ENCODE results near the gene CFAP206. TPM values are rescaled to one million over a fixed set of nuclear protein-coding genes. Genes with fewer than 3 reads are reported as not detected.

CFAP206 gene, protein sequence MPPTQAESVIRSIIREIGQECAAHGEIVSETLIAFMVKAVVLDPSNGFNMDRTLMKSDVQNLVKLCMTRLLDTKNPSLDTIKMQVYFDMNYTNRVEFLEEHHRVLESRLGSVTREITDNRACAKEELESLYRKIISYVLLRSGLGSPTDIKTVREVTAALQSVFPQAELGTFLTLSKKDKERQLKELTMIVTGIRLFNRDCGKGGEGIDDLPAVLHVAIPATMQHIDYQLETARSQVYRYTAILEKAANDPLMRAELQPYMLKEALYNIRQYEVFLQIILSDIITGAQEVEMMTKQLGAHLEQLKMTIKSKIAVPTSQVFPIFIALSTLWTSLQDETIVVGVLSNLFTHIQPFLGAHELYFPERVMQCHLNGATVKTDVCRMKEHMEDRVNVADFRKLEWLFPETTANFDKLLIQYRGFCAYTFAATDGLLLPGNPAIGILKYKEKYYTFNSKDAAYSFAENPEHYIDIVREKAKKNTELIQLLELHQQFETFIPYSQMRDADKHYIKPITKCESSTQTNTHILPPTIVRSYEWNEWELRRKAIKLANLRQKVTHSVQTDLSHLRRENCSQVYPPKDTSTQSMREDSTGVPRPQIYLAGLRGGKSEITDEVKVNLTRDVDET
- total RNA-seq (2014; rRNA removed; shearing (Covaris generic)), result 0.12 TPM in 1 of 2 replicates, not detected in the other

DNA sequence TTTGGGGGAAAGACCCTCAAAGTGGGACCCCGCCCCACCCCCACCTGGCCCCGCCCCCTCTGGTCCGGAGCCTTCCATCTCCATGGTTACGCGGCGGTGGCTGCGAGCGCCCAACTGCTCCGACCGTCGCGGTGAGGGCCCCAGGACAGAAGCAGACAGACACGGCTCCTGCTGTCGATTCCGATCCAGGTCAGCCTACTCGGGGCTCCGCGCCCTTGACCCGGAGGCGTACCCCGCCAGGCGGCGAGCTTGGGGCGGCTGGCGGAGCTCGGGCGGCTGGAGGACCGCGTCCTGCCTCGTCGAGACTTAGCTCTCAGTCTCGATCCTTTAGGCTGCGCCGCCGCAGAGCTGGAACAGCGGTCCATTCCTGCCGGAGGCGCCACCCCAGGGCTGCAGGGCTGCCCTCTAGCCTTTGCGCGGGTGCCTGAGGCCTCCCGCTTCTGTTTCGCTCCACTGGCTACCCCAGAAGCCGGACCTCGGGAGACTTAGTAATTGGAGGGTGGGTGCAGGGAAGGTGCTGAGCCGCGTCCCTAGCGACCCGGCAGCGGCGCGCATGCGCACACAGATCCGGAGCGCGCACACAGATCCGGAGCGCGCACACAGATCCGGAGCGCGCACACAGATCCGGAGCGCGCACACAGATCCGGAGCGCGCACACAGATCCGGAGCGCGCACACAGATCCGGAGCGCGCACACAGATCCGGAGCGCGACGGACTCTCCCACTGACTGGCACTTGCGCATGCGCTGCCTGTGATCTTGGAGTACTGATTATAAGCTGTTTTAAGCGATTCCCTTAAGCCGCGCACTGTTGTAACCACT is at the start of gene CFAP206:
Gene CFAP206, plus strand, starts transcription at position 72 of the 820 bp plus-strand sequence. CDS start 1,868 bp downstream, outside the sequence.
- DNase-seq (ENCODE audit: low read depth), result peak; percentile 76

DNA sequence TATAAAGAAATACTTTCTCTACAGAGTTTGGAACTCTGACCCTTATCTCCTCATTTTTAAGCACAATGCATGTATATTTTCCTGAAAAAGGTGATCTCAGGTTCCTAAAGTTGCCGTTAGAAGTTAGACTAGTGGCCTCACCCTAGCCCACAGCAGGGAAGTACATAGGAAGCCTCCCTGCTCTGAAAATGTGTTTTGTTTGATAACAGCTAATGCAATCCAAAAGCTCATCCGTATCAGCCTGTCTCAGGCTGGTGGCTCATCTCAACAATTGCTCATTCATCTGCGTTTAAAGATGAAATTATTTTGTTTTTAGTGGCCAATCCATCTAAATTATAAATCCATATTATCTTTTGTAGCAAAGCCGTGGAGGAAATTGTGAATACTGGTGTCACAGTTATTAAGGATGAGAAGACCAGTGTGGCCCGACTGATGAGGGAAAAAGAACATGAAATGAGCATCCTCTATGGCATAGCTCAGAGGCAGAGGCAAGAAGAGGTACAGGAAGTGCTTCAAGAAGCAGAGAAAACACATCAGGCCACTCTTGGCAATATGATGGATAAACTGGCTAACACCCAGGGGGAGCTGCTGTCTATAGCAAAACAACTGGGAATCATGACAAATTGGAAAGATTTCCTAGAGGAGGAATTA is 43.0 kb upstream of the CFAP206 start:
- DNase-seq (ENCODE audit: low read depth), result no peak

DNA sequence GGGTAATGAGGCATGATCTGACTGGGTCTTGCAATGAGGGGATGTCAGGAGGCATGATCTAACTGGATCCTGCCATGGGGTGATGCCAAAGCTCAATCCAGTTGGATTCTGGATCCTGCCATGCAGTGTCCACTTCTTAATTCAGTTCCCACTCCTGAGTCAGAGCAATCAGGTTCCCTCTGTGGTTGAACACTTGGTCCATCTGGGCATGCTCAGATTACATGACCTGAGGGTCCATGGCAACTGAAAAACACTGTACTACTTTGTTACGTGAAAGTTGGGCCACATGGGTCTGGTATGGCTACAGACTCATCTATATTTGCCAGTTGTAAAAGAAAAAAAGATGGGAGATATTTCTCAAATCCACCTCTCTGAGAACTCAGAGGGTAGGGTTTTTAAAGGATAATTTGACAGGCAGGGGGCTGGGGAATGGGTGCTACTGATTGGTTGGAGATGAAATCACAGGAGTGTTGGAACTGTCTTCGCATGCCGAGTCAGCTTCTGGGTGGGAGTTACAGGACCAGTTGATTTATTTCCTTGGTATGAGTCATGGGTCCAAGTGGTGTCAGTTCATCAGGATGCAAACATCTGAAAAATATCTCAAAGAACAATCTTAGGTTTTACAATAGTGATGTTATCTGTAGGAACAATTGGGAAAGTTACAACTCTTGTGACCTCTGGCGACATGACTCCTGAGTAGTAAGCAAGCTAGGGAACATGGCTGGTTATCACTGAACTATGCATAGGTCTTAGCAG is 41.5 kb upstream of the CFAP206 start:
- peak; percentile 53 for DNase-seq (ENCODE audit: low read depth)

DNA sequence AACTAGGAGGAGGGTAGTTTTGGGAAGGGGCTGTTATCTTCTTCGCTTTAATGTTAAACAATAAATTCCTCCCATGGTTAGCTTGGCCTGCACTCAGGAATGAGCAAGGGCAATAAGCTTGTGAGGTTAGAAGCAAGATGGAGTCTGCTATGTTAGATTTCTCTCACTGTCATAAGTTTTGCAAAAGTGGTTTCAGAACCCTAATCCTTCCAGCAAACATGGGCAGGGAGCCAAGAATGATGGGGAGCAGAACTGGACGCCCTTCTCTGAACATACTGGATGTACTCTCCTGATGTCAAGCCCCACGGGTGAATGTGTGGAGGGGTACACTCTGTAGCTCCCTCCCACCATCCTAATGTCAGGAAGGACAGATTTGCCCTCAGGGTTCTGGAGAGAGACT is 40.9 kb upstream of the CFAP206 start:
- DNase-seq (ENCODE audit: low read depth), result no peak

DNA sequence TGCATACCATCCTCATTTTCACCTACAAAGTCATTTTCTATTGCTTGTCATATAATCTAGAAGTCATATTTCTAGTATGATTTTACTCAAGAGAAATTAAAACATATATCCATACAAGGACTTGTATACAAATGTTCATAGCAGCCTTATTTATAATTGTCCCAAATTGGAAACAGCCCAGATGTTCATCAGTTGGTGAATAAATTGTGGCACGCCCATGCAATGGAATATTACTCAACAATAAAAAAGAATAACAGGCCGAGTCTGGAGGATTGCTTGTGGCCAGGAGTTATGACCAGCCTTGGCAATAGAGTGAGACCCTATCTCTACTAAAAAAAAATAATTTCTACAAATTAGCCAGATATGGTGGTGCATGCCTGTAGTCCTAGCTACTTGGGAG is 34.4 kb upstream of the CFAP206 start:
- no peak for DNase-seq (ENCODE audit: low read depth)

DNA sequence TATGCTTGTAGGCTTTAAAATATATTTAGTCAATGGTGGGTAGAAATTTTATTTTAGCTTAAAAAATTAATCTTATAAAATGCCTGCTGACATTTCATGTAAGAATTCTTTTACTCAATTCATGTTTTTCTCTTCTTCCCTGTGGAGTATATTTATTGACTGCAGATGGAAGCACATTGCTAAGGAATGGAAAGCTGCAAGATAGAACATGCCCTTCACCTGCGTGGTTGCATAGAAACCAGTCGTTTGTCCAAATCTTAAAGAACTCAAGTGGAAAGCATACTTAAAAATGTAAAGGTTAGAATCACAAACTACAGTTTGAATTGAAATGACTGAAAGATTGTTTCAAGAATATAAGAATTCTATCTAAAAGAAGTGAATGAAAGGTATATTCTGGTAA is 32.5 kb upstream of the CFAP206 start:
- DNase-seq (ENCODE audit: low read depth), result no peak

DNA sequence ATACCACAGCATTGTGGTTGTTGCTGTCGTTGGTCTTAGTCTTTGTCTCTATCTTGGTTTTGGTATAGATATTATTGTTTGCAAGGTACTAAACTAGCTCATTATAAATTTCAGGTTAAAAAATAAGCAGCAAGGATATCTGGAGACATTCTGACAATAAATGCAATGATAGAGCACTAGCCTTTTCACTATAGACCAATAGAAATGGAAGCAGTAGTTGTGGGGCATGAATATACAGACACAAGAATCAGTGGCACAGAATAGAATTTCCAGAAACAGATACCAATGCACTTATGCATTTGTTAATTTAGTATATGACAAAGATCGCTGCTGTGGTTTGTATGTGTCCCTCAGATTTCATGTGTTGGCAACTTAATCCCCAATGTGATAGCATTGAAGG is 31.1 kb upstream of the CFAP206 start:
- no peak for DNase-seq (ENCODE audit: low read depth)

DNA sequence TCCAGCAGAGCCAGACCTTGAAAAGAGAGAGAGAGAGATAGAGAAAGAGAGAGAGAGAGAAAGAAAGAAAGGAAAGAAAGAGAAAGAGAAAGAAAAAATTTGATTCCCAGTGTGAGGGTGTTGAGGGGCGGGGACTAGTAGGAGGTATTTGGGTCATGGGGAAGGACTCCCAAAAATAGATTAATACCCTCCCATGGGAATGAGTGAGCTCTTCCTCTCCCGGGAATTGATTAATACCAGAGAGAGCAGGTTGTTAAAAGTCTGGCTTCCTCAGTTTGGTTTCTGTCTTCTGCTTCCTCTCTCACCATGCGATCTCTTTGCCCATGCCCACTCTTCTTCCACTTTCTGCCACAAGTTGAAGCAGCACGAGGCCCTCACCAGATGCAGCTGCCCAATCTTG is 28.8 kb upstream of the CFAP206 start:
- DNase-seq (ENCODE audit: low read depth), result no peak

DNA sequence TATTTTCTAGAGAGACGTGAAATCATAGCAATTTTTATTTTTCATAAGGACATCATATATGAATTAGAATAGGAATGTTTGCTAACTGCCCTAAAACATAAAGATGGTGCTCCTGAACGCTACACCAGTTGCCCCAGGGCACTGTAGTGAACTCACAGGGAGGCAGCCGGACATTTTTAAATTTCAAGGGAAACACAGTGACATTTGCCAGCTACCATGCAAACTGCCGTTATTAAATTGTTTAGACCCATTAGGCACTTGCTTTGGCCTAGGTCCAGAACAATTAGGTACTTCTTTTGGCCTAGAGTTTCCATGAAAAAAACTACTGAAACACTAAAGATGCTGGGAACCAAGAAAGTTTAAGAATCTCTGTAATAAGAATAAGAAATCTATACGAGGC is 24.9 kb upstream of the CFAP206 start:
- DNase-seq (ENCODE audit: low read depth), result no peak

DNA sequence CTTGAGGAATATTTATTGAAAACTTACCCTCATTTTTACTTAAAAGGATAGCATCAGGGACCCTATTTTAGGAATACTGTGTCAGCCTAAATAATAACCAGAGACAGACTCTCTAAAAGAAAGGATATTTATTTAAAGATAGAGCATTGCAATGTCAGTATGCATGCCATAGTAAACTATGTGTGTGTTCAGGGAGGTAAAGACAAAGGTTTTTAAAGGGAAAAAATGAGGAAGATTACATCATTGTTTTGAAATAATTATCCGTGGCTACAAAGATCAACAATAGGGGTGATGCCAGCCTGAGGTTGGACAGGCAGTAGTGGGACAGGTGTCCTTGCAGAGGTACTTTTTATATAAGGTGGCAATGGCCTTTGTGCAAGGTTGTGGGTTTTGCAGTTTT is 23.7 kb upstream of the CFAP206 start:
- no peak for DNase-seq (ENCODE audit: low read depth)

DNA sequence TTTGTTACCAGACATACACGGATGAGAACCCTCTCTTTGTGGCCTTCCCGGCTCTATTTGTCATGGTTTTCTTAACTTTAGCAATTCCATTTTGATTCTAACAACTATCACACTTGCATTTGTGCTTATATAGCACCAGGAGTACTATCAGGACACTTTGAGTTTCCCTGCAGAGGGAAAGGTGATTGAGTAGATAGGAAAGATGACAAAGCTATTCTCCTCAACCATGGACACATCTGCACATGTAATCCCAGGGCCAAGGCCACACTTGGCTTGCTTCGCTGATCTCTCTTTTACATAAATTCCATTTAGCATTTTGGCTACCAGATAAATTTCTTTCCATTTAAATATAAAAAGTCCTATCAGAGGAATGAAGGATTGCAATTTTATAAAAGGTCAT is 23.3 kb upstream of the CFAP206 start:
- DNase-seq (ENCODE audit: low read depth), result no peak

DNA sequence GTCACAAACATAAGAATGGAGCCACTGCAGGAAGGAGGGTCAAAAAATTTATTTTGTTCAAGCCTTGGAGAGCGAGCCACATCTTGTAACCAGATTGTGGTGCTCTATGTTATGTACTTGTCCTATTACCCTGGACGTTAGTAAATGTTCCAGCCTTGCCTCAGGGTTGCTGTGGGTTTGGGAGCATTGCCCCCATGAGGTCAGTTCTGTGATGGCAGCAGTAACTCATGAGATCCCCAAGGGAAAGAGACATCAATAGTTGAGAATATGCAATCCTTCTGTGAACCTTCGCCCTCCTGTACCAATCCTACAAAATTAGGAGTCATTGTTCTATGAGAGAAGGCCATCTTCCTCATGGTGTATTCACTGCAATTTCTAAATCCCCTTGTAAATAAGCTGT is 16.4 kb upstream of the CFAP206 start:
- peak; percentile 37 for DNase-seq (ENCODE audit: low read depth)

DNA sequence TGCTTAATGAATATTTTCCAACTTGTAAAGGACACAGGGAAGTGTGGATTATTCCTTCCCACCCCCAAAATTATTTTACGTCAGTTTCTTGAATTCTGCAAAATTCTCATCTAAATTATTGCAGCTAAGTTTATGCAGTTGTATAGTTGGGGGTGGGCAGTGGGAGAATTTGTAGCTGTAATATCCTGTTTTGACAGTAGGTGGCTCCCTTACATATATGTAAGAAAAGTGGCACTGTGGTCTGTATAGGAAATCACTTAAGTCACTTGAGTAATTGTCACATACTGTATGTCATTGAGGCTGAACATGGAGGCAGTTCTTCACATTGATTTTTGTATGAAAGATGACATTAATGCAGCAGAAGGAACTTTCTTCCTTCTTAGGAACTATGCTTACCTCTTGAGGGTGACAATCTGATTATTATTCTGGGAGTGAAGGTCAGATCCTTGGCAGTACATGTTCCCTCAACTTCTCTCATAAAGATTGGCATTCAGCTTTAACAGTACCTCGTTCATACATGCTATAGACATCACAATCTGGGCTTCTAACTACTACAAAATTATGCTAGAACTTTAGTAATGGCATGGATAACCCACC is 14.6 kb upstream of the CFAP206 start:
- peak; percentile 60 for DNase-seq (ENCODE audit: low read depth)

DNA sequence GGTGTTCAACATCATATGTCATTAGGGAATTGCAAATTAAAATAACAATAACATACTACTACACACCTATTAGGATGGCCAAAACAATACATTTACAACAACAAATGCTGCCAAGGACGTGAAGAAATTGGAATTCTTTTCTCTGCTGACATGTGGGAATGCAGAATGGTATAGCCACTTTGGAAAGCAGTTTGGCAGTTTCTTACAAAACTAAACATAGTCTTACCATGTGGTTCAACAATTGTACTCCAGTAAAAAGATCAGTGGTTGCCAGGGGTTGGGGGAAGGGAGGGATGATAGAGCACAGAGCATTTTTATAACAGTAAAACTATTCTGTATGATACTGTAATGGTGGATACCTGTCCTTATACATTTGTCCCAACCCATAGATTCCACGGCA is 12.3 kb upstream of the CFAP206 start:
- DNase-seq (ENCODE audit: low read depth), result no peak

DNA sequence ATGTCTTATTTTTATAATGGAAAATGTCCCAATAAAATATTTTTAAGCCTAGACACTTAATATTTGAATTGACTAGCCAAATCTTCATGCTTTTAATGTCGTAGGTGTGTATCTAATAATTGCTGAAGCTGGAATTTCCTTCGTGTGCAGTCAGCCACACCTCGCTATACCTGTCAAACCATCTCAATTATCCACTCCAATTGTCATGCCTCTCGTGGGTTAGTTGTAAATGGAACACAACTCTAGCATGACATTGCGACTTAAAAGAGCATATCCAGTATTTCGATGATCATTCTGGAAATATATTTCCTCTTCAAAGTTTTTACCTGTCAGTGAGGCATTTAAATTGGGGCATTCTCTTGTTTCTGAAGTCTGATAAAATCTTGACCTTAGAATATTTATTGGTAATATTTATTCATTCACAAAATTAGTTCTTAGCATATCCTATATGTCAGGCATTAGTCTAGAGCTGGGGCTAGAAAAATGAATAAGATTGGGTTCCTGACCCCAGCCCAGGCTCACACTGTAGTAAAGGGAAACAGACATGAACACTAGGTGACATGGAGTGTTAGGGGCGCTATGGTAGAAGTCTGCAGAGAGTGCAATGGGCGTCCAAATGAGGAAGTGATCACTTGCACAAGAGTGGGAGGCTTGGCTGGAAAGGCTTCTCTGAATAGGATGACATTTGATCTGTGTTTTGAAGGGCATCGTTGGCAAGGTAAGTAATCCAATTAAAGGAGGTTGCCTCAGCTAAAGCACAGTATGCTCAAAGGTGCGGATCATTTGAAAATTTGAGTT is 11.0 kb upstream of the CFAP206 start:
- DNase-seq (ENCODE audit: low read depth), result no peak

DNA sequence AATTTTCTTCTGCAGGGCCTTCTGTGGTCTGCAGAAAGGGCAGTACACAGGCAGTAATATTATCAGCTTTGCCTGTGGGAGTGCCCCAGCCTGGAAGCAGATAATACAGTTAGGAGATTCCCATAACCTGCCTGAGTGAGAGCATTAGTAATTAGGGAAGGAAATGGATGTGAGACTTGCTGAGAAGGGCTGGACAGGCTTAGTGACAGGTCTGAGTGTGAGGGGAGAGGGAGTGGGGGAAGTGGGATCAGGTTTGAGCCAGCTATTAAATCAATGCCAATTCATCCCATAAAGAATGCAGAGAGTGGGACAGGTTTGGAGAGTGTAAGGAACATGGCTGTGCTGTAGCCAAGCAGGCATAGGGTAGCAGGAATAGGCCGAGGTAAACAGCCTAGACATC is 10.1 kb upstream of the CFAP206 start:
- DNase-seq (ENCODE audit: low read depth), result no peak

DNA sequence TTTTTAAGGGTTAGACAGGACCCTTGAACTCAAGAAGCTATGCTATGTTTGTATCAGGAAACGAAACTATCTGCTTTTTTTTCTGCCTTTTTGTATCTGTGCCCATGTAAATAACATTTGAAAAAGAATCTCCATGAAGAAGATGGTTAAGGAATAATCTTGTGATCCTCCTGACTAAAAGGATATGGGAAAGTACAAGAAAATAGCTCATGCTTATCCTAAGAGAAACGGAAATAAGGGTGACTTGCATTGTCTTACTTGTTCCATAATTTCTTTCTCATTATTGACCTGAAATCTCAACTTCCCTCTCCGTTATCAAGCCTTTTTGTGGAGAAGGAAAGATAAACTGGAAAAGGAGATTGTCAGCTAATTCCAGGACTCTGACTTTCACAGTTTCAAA is 5.9 kb upstream of the CFAP206 start:
- no peak for DNase-seq (ENCODE audit: low read depth)

DNA sequence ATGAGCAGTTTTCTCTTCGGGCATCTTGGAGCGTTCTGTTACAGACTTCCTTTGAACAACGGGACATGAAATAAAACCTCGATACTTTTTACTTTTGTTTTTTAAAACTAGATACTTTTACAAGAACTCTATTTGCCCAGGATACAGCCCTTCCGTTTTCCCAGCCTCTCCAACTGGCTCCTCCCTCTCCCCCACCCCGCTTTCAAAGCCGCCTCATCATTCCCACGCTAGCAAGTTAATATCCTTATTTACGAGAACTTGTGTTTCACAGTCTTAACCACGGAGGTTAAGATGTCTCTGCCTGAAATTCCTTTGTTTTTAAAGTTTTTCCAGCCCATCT is 241 bp upstream of the CFAP206 start:
- peak; percentile 51 for DNase-seq (ENCODE audit: low read depth)

DNA sequence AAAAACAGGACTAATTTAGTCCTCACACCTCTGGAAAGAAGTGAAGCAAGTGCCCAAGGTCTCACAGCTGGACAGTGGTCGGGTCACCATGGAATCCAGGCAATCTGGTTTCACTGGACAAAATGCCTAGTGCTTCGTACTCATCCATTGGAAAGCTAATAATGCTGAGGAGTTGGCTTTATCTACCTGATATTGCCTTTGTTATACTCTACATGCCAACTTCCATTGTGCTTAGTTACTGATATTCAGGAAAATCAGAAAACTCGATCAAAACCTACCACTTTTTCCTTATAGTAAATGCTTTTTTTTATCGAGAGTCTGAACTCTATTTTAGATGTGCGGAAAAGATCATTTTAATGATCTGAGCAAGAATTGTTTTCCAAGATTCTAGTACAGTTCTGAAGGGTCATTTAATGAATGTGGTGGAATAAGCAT is 966 bp downstream of the CFAP206 start:
- no peak for DNase-seq (ENCODE audit: low read depth)

DNA sequence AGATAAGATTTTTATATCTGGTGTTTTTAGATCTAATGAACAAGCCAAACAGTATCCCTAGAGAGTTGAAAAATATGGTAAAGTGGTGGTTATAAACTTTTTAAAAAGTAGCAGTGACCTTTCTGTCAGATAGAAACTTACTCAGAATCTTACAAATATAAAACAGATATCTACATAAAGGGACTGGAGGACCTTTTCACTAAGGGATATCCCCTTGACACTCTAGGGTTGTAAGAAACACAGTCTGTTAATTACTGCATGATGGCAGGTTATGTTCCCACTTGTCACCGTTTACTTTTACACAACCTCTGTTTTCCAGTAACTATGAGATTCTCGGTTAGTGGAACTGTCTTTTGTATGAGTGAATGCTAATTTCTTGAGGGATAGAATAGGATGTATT is 11.5 kb downstream of the CFAP206 start:
- no peak for DNase-seq (ENCODE audit: low read depth)
